ENCODE results near the gene FPGS. TPM values are rescaled to one million over a fixed set of nuclear protein-coding genes. Genes with fewer than 3 reads are reported as not detected.

FPGS gene
- total and polyA plus RNA-seq, 7 donors, result 9.2 to 51.3 (median 32.6) TPM

DNA sequence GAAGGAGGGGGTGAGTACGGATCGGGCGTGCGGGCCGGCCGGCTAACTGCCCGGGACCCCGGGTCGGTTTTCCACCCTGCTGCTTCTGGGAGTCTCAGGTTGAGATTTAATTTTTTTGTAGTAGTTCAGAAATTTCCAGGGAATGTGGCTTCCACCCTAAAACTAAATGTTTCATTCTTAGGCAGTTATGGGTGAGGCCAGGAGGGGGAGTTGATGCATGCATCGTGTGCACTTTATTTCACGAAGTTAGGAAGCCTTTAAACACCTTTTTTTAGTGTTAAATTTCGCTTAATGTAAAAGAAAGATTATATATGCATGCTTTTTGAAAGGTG, 15.9 kb upstream of the FPGS start:
- H3K4me1 ChIP-seq, result peaks cover 0 to 38% (median 31%) of the 10 kb centered on the region in 4 donors
- TF ChIP-seq, protein P1, sequence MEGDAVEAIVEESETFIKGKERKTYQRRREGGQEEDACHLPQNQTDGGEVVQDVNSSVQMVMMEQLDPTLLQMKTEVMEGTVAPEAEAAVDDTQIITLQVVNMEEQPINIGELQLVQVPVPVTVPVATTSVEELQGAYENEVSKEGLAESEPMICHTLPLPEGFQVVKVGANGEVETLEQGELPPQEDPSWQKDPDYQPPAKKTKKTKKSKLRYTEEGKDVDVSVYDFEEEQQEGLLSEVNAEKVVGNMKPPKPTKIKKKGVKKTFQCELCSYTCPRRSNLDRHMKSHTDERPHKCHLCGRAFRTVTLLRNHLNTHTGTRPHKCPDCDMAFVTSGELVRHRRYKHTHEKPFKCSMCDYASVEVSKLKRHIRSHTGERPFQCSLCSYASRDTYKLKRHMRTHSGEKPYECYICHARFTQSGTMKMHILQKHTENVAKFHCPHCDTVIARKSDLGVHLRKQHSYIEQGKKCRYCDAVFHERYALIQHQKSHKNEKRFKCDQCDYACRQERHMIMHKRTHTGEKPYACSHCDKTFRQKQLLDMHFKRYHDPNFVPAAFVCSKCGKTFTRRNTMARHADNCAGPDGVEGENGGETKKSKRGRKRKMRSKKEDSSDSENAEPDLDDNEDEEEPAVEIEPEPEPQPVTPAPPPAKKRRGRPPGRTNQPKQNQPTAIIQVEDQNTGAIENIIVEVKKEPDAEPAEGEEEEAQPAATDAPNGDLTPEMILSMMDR (IDR thresholded peaks at IDR 0.05), result peak in 2 of 4 experiments; percentile 21 to 24
- TF ChIP-seq POLR2A (IDR thresholded peaks at IDR 0.05), result no peak
- H3K9me3 ChIP-seq, result no peaks in the 10 kb centered on the region
- peak overlapping the region; percentile 93 to 100 (median 96) for H3K4me3 ChIP-seq
- DNase-seq, result no peak
- peak overlapping the region; percentile 96 to 99 (median 96) for H3K27ac ChIP-seq
- 1% methylated on average over 12 of the region's 12 CpGs for WGBS, 2 donors
- intact Hi-C loops (cut with DNase I), result loop anchor here (5.0 kb wide), 2 partner anchors 131 to 174 kb away; partner anchors contain the start of genes ST6GALNAC4 and STXBP1
- no peaks in the 10 kb centered on the region for H3K27me3 ChIP-seq
- H3K36me3 ChIP-seq, result peaks cover 27 to 48% (median 42%) of the 10 kb centered on the region in 4 donors

DNA sequence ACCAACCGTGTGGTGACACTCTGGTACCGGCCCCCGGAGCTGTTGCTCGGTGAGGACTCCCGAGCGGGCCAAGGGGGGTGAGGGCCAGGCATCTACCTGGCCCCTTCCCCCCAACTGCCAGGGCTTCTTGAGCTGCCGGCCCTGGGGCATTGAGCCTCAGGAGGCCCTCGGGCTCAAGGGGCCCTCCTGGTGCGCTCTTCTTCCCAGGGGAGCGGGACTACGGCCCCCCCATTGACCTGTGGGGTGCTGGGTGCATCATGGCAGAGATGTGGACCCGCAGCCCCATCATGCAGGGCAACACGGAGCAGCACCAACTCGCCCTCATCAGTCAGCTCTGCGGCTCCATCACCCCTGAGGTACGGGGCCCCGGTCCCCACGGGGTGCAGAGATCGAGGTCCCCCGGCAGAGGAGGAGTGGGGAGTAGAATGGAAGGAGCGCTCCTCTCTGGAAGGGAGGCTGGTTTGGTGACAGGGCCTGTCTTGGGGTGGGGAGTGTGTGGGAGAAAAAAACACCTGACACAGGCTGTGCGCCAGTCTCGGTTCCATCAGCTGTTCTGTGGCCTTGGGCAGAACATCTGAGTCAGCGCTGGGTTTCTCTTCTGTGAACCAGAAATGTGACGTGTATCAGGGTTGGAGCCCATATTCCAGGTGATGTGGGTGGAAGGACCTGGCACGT, 14.2 kb upstream of the FPGS start:
- TF ChIP-seq POLR2AphosphoS5 (IDR thresholded peaks at IDR 0.05) (no peak), EP300 (IDR thresholded peaks at IDR 0.05) (no peak), POLR2A (IDR thresholded peaks at IDR 0.05) (no peak)
- TF ChIP-seq, protein P1 (IDR thresholded peaks at IDR 0.05), result no peak
- Histone ChIP-seq H3K4me3 (no peak overlapping the region), H3K27me3 (no peaks in the 10 kb centered on the region), H3K9me3 (no peaks in the 10 kb centered on the region), H3K36me3 (peaks cover 27 to 56% (median 47%) of the 10 kb centered on the region in 4 donors), H3K27ac (no peak overlapping the region), H3K4me1 (peaks cover 0 to 38% (median 31%) of the 10 kb centered on the region in 4 donors)
- intact Hi-C loops (cut with DNase I), result loop anchor here (5.0 kb wide), 2 partner anchors 129 to 176 kb away; partner anchors contain the start of genes ST6GALNAC4 and STXBP1
- DNase-seq, result no peak
- WGBS, 2 donors, result 91 to 92% methylated on average over 26 of the region's 26 CpGs

DNA sequence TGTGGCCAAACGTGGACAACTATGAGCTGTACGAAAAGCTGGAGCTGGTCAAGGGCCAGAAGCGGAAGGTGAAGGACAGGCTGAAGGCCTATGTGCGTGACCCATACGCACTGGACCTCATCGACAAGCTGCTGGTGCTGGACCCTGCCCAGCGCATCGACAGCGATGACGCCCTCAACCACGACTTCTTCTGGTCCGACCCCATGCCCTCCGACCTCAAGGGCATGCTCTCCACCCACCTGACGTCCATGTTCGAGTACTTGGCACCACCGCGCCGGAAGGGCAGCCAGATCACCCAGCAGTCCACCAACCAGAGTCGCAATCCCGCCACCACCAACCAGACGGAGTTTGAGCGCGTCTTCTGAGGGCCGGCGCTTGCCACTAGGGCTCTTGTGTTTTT, 13.5 kb upstream of the FPGS start:
- intact Hi-C loops (cut with DNase I), result loop anchor here (5.0 kb wide), 2 partner anchors 128 to 177 kb away; partner anchors contain the start of genes ST6GALNAC4 and STXBP1
- Histone ChIP-seq H3K4me3 (no peak overlapping the region), H3K27ac (no peak overlapping the region), H3K36me3 (peaks cover 27 to 56% (median 47%) of the 10 kb centered on the region in 4 donors), H3K27me3 (no peaks in the 10 kb centered on the region), H3K4me1 (peaks cover 0 to 37% (median 31%) of the 10 kb centered on the region in 4 donors), H3K9me3 (no peaks in the 10 kb centered on the region)
- TF ChIP-seq POLR2AphosphoS5 (IDR thresholded peaks at IDR 0.05), result no peak
- no peak for TF ChIP-seq POLR2A (IDR thresholded peaks at IDR 0.05)
- TF ChIP-seq, protein P1 (IDR thresholded peaks at IDR 0.05), result no peak
- no peak for TF ChIP-seq EP300 (IDR thresholded peaks at IDR 0.05)
- 89 to 91% methylated on average over 25 of the region's 25 CpGs for WGBS, 2 donors
- no peak for DNase-seq

DNA sequence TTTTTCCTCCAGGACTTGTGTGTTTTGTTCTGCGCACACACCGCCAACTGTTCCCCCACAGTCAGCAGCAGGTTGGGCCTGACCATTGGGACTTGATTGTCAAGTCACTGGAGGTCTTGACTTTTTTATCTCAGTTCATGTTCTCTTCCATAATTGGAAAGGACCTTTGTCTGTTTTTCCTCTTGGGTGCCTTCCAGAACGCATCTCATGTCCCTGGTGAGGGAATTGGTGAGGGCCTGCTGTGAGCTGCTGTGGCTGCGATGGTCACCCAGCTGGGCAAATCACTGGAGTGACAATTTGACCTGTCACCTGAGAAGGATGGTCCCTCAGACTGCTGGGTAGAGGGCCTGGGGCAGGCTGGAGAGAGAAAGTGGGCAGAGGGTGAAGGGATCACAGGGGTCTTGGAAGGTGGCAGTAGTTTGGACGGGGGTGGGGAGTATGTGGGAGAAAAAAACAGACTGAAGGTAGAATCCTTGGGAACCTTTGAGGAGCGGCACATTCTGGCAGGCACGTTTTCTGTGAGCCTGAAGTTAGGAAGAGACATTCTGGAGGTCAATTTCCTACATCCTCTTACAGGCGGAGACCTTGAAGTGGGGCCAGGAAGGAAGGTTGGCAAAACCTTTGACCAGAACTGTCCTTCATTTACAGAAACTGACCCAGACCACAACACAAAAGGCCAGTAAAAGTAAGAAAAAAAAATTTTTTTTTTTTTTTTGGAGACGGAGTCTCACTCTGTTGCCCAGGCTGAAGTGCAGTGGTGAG, 12.4 kb upstream of the FPGS start:
- no peak overlapping the region for H3K27ac ChIP-seq
- H3K27me3 ChIP-seq, result no peaks in the 10 kb centered on the region
- no peak for DNase-seq
- H3K4me1 ChIP-seq, result peaks cover 0 to 32% (median 25%) of the 10 kb centered on the region in 4 donors
- 84 to 85% methylated on average over 9 of the region's 9 CpGs for WGBS, 2 donors
- intact Hi-C loops (cut with DNase I), result no loop called here
- no peak overlapping the region for H3K4me3 ChIP-seq
- H3K9me3 ChIP-seq, result no peaks in the 10 kb centered on the region
- TF ChIP-seq, protein P1 (IDR thresholded peaks at IDR 0.05), result no peak
- TF ChIP-seq EP300 (IDR thresholded peaks at IDR 0.05) (no peak), POLR2AphosphoS5 (IDR thresholded peaks at IDR 0.05) (no peak)
- peaks cover 27 to 60% (median 47%) of the 10 kb centered on the region in 4 donors for H3K36me3 ChIP-seq
